ENCODE measurements around the gene ZSWIM6. TPM values are rescaled to one million over a fixed set of nuclear protein-coding genes. Genes with fewer than 3 reads are reported as not detected.

ZSWIM6 gene
- polyA plus RNA-seq, 1 of the 3 experiments (the other 2 are of a cell fraction) = 7.4 TPM

DNA sequence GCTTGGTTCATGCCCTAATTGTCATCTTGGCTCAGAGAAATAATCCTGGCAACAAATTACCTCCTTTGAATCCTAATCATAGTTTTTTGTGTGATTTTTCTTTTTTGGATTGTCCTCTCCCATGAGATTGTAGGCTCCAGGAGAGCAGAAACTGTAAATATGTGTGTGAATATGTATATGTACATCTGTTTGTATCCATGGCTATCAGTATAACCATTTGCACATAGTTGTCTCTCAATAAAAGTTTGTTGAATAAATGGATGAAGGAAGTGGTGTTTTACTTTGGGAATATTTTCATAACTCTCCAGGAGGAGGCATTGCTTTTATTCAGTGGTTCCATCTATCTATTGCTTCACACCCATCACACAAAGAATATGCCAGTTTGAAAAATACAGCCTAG lies 20.1 kb downstream of the ZSWIM6 start (continued):
- TF ChIP-seq, protein P1, sequence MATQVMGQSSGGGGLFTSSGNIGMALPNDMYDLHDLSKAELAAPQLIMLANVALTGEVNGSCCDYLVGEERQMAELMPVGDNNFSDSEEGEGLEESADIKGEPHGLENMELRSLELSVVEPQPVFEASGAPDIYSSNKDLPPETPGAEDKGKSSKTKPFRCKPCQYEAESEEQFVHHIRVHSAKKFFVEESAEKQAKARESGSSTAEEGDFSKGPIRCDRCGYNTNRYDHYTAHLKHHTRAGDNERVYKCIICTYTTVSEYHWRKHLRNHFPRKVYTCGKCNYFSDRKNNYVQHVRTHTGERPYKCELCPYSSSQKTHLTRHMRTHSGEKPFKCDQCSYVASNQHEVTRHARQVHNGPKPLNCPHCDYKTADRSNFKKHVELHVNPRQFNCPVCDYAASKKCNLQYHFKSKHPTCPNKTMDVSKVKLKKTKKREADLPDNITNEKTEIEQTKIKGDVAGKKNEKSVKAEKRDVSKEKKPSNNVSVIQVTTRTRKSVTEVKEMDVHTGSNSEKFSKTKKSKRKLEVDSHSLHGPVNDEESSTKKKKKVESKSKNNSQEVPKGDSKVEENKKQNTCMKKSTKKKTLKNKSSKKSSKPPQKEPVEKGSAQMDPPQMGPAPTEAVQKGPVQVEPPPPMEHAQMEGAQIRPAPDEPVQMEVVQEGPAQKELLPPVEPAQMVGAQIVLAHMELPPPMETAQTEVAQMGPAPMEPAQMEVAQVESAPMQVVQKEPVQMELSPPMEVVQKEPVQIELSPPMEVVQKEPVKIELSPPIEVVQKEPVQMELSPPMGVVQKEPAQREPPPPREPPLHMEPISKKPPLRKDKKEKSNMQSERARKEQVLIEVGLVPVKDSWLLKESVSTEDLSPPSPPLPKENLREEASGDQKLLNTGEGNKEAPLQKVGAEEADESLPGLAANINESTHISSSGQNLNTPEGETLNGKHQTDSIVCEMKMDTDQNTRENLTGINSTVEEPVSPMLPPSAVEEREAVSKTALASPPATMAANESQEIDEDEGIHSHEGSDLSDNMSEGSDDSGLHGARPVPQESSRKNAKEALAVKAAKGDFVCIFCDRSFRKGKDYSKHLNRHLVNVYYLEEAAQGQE (IDR thresholded peaks at IDR 0.05; ENCODE audit: low read depth, low read length) = no peak
- TF ChIP-seq POLR2AphosphoS5 (IDR thresholded peaks at IDR 0.05; ENCODE audit: low read depth, low read length) (no peak), USF1 (IDR thresholded peaks at IDR 0.05; ENCODE audit: borderline replicate concordance, low read depth) (no peak), RFX5 (IDR thresholded peaks at IDR 0.05; ENCODE audit: low read length) (no peak)

GRCh38 chr5:61352612-61353156 lies 20.6 kb downstream of the ZSWIM6 start:
- Histone ChIP-seq H4K20me1 (ENCODE audit: insufficient read depth) (peaks cover 66% of the 10 kb centered on the region), H3K79me2 (ENCODE audit: insufficient read depth) (peaks cover 94% of the 10 kb centered on the region), H3K9ac (no peak overlapping the region), H3F3A (replicated peaks; ENCODE audit: insufficient read depth) (no peaks in the 10 kb centered on the region), H3K9me2 (no peaks in the 10 kb centered on the region), H3K27ac (ENCODE audit: low read depth in 2 of 2, low read length in 1 of 2) (no peak overlapping the region), H2AFZ (ENCODE audit: low read depth) (no peak overlapping the region), H3K27me3 (ENCODE audit: insufficient read depth) (no peaks in the 10 kb centered on the region), H3K4me2 (no peak overlapping the region), H3K9me3 (no peaks in the 10 kb centered on the region), H3K36me3 (replicated peaks in 1 of 2; ENCODE audit: control insufficient read depth in 1 of 2, insufficient read depth in 2 of 2, low read length in 1 of 2) (no peaks in the 10 kb centered on the region), H3K4me1 (ENCODE audit: control insufficient read depth in 1 of 2, insufficient read depth in 2 of 2, low read depth in 1 of 2, low read length in 1 of 2) (no peaks in the 10 kb centered on the region; a peak in 2 of 4 replicates), H3K4me3 (ENCODE audit: low read depth in 2 of 2, low read length in 1 of 2) (no peak overlapping the region)
- no peak for DNase-seq
- POLR2A ChIA-PET = no interaction called here
- CTCF ChIA-PET = interaction anchor here (0.8 to 1.1 kb wide), 2 partner anchors 8 to 16 kb away, joined by 3 to 4 read pairs; no protein-coding TSS in a partner anchor
- 95% methylated on average over 3 of the region's 3 CpGs for WGBS (ENCODE audit: low lambda C conversion rate)
- TF ChIP-seq POLR2AphosphoS5 (IDR thresholded peaks at IDR 0.05; ENCODE audit: low read depth, low read length) (no peak), EP300 (IDR thresholded peaks at IDR 0.05; ENCODE audit: borderline replicate concordance in 1 of 2, low read depth in 1 of 2, low read length in 1 of 2) (no peak), TEAD4 (IDR thresholded peaks at IDR 0.05; ENCODE audit: borderline replicate concordance, insufficient read depth) (no peak), MAX (IDR thresholded peaks at IDR 0.05; ENCODE audit: low read depth) (no peak), SMC3 (IDR thresholded peaks at IDR 0.05; ENCODE audit: low read depth, low read length) (no peak), JUND (IDR thresholded peaks at IDR 0.05) (no peak), USF1 (IDR thresholded peaks at IDR 0.05; ENCODE audit: borderline replicate concordance, low read depth) (no peak), CHD2 (IDR thresholded peaks at IDR 0.05; ENCODE audit: low read length, partially characterized antibody) (no peak), GABPA (IDR thresholded peaks at IDR 0.05; ENCODE audit: low read depth) (no peak), USF2 (IDR thresholded peaks at IDR 0.05; ENCODE audit: borderline replicate concordance, low read depth, low read length) (no peak), ELF1 (IDR thresholded peaks at IDR 0.05) (no peak), FOSL2 (IDR thresholded peaks at IDR 0.05; ENCODE audit: borderline replicate concordance, low read depth) (no peak)
- TF ChIP-seq, protein P2, sequence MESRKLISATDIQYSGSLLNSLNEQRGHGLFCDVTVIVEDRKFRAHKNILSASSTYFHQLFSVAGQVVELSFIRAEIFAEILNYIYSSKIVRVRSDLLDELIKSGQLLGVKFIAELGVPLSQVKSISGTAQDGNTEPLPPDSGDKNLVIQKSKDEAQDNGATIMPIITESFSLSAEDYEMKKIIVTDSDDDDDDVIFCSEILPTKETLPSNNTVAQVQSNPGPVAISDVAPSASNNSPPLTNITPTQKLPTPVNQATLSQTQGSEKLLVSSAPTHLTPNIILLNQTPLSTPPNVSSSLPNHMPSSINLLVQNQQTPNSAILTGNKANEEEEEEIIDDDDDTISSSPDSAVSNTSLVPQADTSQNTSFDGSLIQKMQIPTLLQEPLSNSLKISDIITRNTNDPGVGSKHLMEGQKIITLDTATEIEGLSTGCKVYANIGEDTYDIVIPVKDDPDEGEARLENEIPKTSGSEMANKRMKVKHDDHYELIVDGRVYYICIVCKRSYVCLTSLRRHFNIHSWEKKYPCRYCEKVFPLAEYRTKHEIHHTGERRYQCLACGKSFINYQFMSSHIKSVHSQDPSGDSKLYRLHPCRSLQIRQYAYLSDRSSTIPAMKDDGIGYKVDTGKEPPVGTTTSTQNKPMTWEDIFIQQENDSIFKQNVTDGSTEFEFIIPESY (IDR thresholded peaks at IDR 0.05; ENCODE audit: borderline replicate concordance, low read depth) = no peak
- TF ChIP-seq, protein P3, sequence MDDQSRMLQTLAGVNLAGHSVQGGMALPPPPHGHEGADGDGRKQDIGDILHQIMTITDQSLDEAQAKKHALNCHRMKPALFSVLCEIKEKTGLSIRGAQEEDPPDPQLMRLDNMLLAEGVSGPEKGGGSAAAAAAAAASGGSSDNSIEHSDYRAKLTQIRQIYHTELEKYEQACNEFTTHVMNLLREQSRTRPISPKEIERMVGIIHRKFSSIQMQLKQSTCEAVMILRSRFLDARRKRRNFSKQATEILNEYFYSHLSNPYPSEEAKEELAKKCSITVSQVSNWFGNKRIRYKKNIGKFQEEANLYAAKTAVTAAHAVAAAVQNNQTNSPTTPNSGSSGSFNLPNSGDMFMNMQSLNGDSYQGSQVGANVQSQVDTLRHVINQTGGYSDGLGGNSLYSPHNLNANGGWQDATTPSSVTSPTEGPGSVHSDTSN (IDR thresholded peaks at IDR 0.05) = no peak
- TF ChIP-seq, protein P1 (IDR thresholded peaks at IDR 0.05; ENCODE audit: low read depth, low read length) = no peak

Data from SK-N-SH (cell line).